SK-MEL-5 (cell line): ENCODE measurements around the gene CDK14. TPM values are rescaled to one million over a fixed set of nuclear protein-coding genes. Genes with fewer than 3 reads are reported as not detected.

ENCODE experiments used
- total RNA-seq: library from RNA; depleted of rRNA; stranded (reverse); fragments of >200 nt; shearing (Covaris generic); gene quantifications from 2 replicates; pipeline ENCODE4 v1.2.3, GENCODE V29; 2014; rRNA removed

The CDK14 gene
- total RNA-seq, 1 experiment from 2014 or later: 2.3 TPM

Other genes with a start within 250 kb of the CDK14 start
- 44.1 and 48.8 TPM in 2 replicates for gene GTPBP10, start 249.6 kb upstream of the CDK14 start, total RNA-seq
- gene CLDN12, start 192.9 kb upstream of the CDK14 start, total RNA-seq: 143 and 151 TPM in 2 replicates
- not detected in 2 replicates for gene PTTG1IP2, start 126.7 kb upstream of the CDK14 start, total RNA-seq